ENCODE measurements around the gene NATD1.

DNA sequence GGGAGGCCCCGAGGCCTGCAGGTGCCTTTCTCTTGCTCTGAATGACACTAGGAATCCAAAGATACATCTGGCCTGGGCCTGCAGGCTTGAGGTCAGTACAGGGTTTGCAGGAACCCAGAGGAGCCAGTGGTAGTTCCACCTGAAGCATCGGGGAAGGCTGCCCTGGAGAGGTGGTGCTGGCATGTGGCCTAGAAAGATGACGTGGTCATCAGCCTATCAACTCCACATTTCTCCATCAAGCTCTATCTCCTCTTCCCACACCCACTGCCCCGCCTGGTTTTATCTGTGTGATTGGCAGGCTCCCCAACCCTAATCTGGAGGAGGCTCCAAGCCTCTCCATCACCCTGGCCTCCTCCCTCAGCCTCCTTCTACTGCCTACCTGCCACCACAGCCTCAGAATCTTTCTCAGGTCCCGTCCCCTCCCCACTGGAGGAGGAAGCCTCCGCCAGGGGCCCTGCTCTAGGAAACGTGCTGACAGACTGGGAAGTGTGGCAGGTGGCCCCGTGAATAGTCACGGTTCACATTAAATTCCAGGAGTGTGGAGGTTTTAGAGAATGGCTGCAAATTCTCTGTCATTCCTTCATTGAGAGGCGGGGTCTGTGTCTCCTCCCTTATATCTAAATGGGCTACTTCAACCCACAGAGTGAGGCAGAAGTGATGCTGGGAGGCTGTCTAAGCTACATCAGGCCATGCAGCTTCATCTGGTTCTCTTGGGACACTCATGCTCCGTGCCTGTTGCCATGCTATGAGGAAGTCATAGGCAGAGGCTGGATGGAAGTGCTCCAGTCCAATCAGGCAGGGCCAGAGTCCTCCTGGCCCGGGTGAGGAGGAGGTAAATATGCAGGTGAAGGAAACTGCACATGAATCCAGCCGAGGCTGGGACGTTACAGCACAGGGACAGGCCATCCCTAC lies 19.9 kb upstream of the NATD1 start:
- TF ChIP-seq, protein P1, sequence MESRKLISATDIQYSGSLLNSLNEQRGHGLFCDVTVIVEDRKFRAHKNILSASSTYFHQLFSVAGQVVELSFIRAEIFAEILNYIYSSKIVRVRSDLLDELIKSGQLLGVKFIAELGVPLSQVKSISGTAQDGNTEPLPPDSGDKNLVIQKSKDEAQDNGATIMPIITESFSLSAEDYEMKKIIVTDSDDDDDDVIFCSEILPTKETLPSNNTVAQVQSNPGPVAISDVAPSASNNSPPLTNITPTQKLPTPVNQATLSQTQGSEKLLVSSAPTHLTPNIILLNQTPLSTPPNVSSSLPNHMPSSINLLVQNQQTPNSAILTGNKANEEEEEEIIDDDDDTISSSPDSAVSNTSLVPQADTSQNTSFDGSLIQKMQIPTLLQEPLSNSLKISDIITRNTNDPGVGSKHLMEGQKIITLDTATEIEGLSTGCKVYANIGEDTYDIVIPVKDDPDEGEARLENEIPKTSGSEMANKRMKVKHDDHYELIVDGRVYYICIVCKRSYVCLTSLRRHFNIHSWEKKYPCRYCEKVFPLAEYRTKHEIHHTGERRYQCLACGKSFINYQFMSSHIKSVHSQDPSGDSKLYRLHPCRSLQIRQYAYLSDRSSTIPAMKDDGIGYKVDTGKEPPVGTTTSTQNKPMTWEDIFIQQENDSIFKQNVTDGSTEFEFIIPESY (IDR thresholded peaks at IDR 0.05) = no peak
- no peak for TF ChIP-seq YY1 (IDR thresholded peaks at IDR 0.05)
- no peak for TF ChIP-seq MAX (IDR thresholded peaks at IDR 0.05)
- TF ChIP-seq RXRA (IDR thresholded peaks at IDR 0.05) = no peak

Measured in liver (tissue), 2 donors.